ENCODE measurements around the gene ARSB. TPM values are rescaled to one million over a fixed set of nuclear protein-coding genes. Genes with fewer than 3 reads are reported as not detected.

Gene ARSB
- total RNA-seq, 2 experiments from 2014 or later, result 4.4 to 5.2 TPM

DNA sequence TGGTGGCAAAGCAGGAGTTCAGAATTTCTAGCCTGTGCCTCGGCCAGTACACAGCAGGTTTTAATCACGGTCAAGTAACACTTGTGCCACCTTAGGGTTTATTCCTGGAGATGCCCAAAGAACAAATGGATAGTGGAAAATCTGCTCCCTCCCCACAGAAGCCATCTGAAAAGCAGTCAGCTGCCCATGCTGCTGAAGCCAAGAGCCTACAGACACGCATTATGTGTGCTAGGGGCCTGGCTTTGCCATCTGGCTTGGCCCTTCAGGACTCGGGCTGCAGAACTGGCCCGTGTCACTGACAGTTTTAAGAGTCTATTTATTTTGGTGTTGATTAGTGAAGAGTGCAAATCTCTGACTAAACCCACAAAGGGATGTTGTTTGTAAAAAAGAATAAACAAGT lies 11.1 kb downstream of the ARSB start:
- no peak overlapping the region for H3K27ac ChIP-seq (ENCODE audit: low read depth in 1 of 2, low read length in 2 of 2)
- no peak for DNase-seq
- H3K9me3 ChIP-seq (ENCODE audit: control insufficient read depth in 1 of 2, insufficient read depth in 1 of 2, low read length in 2 of 2), result no peaks in the 10 kb centered on the region
- Mint-ChIP-seq H3K36me3 (ENCODE audit: low read depth) (no peaks in the 10 kb centered on the region), H3K27me3 (no peaks in the 10 kb centered on the region), H3K27ac (no peak overlapping the region), H3K4me1 (ENCODE audit: low read depth) (no peaks in the 10 kb centered on the region), H3K4me3 (no peak overlapping the region), H3K9me3 (no peaks in the 10 kb centered on the region)
- TF ChIP-seq CTCF (IDR thresholded peaks at IDR 0.05), result no peak
- no peak for ATAC-seq (ENCODE audit: poor library complexity)
- no peaks in the 10 kb centered on the region for H3K36me3 ChIP-seq (ENCODE audit: insufficient read depth, low read length)
- H3K4me3 ChIP-seq (ENCODE audit: low read length), result no peak overlapping the region
- POLR2A ChIA-PET, result interaction anchor here (0.6 kb wide), 1 partner anchor 12 kb away, joined by 4 read pairs; no protein-coding TSS in a partner anchor
- H3K4me1 ChIP-seq (ENCODE audit: insufficient read depth, low read length), result no peaks in the 10 kb centered on the region
- no peaks in the 10 kb centered on the region for H3K27me3 ChIP-seq (ENCODE audit: control insufficient read depth in 1 of 2, insufficient read depth in 2 of 2, low read length in 2 of 2)
- intact Hi-C loops (cut with DNase I, micrococcal nuclease), result no loop called here
- CTCF ChIA-PET, result interaction anchor here (1.2 kb wide), 1 partner anchor 25 kb away, joined by 3 read pairs; no protein-coding TSS in a partner anchor

DNA sequence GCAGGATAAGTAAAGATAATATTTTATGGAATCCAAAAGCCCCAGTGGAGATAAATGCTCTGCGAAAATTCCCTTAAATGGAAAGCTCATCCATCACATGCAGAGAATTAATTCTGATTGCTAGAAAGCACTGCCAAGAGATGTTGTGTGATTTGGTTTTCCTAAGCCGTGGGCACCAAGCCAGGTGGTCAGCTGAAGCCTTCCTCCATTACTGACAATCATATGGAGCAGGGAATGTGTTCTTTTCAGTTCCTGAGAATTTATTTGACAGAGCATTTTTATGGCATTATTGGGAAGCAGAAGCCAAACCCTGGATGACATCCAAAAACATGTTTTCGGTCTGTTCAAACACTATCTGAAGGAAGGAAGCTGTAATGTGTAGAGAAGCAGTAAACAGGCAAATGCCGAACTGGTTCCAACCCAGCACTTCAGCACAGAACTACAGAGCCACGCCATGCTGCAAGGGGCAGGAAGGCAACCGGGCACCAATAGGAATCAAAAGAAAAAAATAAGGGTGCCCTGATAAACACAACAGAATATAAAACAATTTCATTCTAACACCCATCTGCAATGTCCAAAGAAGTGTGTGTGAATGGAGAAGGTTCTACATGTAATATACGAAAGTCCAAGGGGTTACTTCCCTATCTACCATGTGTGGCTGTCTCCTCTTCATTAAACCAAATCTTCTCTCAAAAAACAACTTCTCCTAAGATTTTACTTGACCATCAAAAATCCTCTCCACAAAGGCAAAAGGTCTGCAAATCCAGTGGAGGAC lies 12.3 kb downstream of the ARSB start:
- CTCF ChIA-PET, result interaction anchor here (0.6 kb wide), 1 partner anchor 581 kb away, joined by 3 read pairs; no protein-coding TSS in a partner anchor
- POLR2A ChIA-PET, result no interaction called here
- no peaks in the 10 kb centered on the region for H3K4me1 ChIP-seq (ENCODE audit: insufficient read depth, low read length)
- intact Hi-C loops (cut with DNase I, micrococcal nuclease), result no loop called here
- Mint-ChIP-seq H3K4me1 (ENCODE audit: low read depth) (no peaks in the 10 kb centered on the region), H3K27ac (no peak overlapping the region), H3K9me3 (no peaks in the 10 kb centered on the region), H3K27me3 (no peaks in the 10 kb centered on the region), H3K4me3 (no peak overlapping the region), H3K36me3 (ENCODE audit: low read depth) (no peaks in the 10 kb centered on the region)
- no peak for DNase-seq
- no peak overlapping the region for H3K27ac ChIP-seq (ENCODE audit: low read depth in 1 of 2, low read length in 2 of 2)
- no peak overlapping the region for H3K4me3 ChIP-seq (ENCODE audit: low read length)
- no peak for TF ChIP-seq CTCF (IDR thresholded peaks at IDR 0.05)
- no peaks in the 10 kb centered on the region for H3K27me3 ChIP-seq (ENCODE audit: control insufficient read depth in 1 of 2, insufficient read depth in 2 of 2, low read length in 2 of 2)
- no peaks in the 10 kb centered on the region for H3K9me3 ChIP-seq (ENCODE audit: control insufficient read depth in 1 of 2, insufficient read depth in 1 of 2, low read length in 2 of 2)
- no peak for ATAC-seq (ENCODE audit: poor library complexity)
- no peaks in the 10 kb centered on the region for H3K36me3 ChIP-seq (ENCODE audit: insufficient read depth, low read length)

- H3K36me3 Mint-ChIP-seq (ENCODE audit: low read depth), result no peaks in the 10 kb centered on the region
- Histone ChIP-seq H3K36me3 (ENCODE audit: insufficient read depth, low read length) (no peaks in the 10 kb centered on the region), H3K4me3 (ENCODE audit: low read length) (no peak overlapping the region), H3K4me1 (ENCODE audit: insufficient read depth, low read length) (no peaks in the 10 kb centered on the region), H3K27me3 (ENCODE audit: control insufficient read depth in 1 of 2, insufficient read depth in 2 of 2, low read length in 2 of 2) (no peaks in the 10 kb centered on the region), H3K9me3 (ENCODE audit: control insufficient read depth in 1 of 2, insufficient read depth in 1 of 2, low read length in 2 of 2) (no peaks in the 10 kb centered on the region), H3K27ac (ENCODE audit: low read depth in 1 of 2, low read length in 2 of 2) (no peak overlapping the region)
- no peak overlapping the region for H3K27ac Mint-ChIP-seq
- H3K4me3 Mint-ChIP-seq, result no peak overlapping the region
- ATAC-seq (ENCODE audit: poor library complexity) (no peak), DNase-seq (no peak)
- H3K4me1 Mint-ChIP-seq (ENCODE audit: low read depth), result no peaks in the 10 kb centered on the region
- POLR2A ChIA-PET, result no interaction called here
- H3K27me3 Mint-ChIP-seq, result no peaks in the 10 kb centered on the region
- no peak for TF ChIP-seq CTCF (IDR thresholded peaks at IDR 0.05)
- H3K9me3 Mint-ChIP-seq, result no peaks in the 10 kb centered on the region
- intact Hi-C loops (cut with DNase I, micrococcal nuclease), result no loop called here
- CTCF ChIA-PET, result no interaction called here
These were observed 13.1 kb downstream of the ARSB start for GRCh38 chr5:78971998-78972397.

All from CD4-positive, alpha-beta T cell (primary cell).